OCI-LY7 (cell line): ENCODE results near the gene KIRREL1. TPM values are rescaled to one million over a fixed set of nuclear protein-coding genes. Genes with fewer than 3 reads are reported as not detected.

ENCODE experiments used
- BruUV-seq: library from RNA; stranded (reverse); fragments of 400-500 nt; replicated peaks from 2 replicates; lab custom pipeline; 2021; lab: Mats Ljungman, UMichigan
- CTCF ChIA-PET: fragments of 300-600 bp; sonication (Branson Sonifier 250); formaldehyde crosslinking; loops from one replicate; lab custom pipeline; 2022; ENCODE audit warnings: antibody characterized with exemption; ENCODE audit not compliant: unreplicated experiment; lab: Charles Lee
- POLR2A ChIA-PET: fragments of 300-600 bp; sonication (Branson Sonifier 250); formaldehyde crosslinking; loops from one replicate; lab custom pipeline; 2022; ENCODE audit warnings: antibody characterized with exemption; lab: Charles Lee
- DNase-seq: peaks from one replicate; pipeline ENCODE4 v3.0.0-alpha.2; 2015; ENCODE audit warnings: low spot score
- H2AFZ ChIP-seq: fragments of 200-600 bp; sonication (generic), shearing (Covaris generic); 2 replicates; pipeline ENCODE4 v1.6.1; 2014; ENCODE audit warnings: mild to moderate bottlenecking, antibody characterized with exemption, low read length, moderate library complexity
- H3K27ac ChIP-seq: fragments of 200-600 bp; sonication (generic); 2 replicates; pipeline ENCODE4 v1.5.1; 2014; ENCODE audit warnings: mixed run types, low read depth, mild to moderate bottlenecking, moderate library complexity, low read length, inconsistent platforms; ENCODE audit not compliant: poor library complexity, severe bottlenecking
- H3K36me3 ChIP-seq: fragments of 200-600 bp; sonication (generic); 2 replicates; pipeline ENCODE4 v1.6.1; 2014; ENCODE audit warnings: mild to moderate bottlenecking, antibody characterized with exemption, low read length, moderate library complexity, mixed read lengths; ENCODE audit not compliant: insufficient read depth
- H3K4me1 ChIP-seq: fragments of 200-600 bp; sonication (generic); 2 replicates; pipeline ENCODE4 v1.5.1; 2014; ENCODE audit warnings: mild to moderate bottlenecking, low read length; ENCODE audit not compliant: insufficient read depth, poor library complexity, severe bottlenecking
- H3K4me2 ChIP-seq: fragments of 200-600 bp; sonication (generic); 2 replicates; pipeline ENCODE4 v1.6.1; 2014; ENCODE audit warnings: mild to moderate bottlenecking, low read length
- H3K4me3 ChIP-seq: fragments of 200-600 bp; sonication (generic); 2 replicates; pipeline ENCODE4 v1.5.1; 2014; ENCODE audit warnings: mild to moderate bottlenecking, low read depth, low read length; ENCODE audit not compliant: poor library complexity, severe bottlenecking
- H3K79me2 ChIP-seq: fragments of 200-600 bp; sonication (generic); 2 replicates; pipeline ENCODE4 v1.6.1; 2016; ENCODE audit warnings: low read depth, mild to moderate bottlenecking, low read length, moderate library complexity, mixed read lengths; ENCODE audit not compliant: insufficient read depth
- H3K9me2 ChIP-seq: fragments of 200-600 bp; sonication (generic); 2 replicates; pipeline ENCODE4 v1.6.1; 2016; ENCODE audit warnings: mild to moderate bottlenecking, low read length, mixed read lengths; ENCODE audit not compliant: insufficient read depth
- H3K9me3 ChIP-seq: fragments of 200-600 bp; sonication (generic); 2 replicates; pipeline ENCODE4 v1.6.1; 2014; ENCODE audit warnings: mild to moderate bottlenecking, mixed run types, low read length, mixed read lengths
- H4K20me1 ChIP-seq: fragments of 200-600 bp; sonication (generic); 2 replicates; pipeline ENCODE4 v1.6.1; 2014; ENCODE audit warnings: mild to moderate bottlenecking, antibody characterized with exemption, low read length, moderate library complexity, mixed read lengths; ENCODE audit not compliant: insufficient read depth
- EZH2phosphoT487 ChIP-seq: fragments of 200-600 bp; sonication (generic); IDR thresholded peaks from 2 replicates; pipeline ENCODE4 v1.6.1; 2018; ENCODE audit warnings: low read depth, borderline replicate concordance, mild to moderate bottlenecking, mixed run types, antibody characterized with exemption, low read length, moderate library complexity, mixed read lengths
- intact Hi-C: fragments of 100-400 bp; cut with micrococcal nuclease; formaldehyde crosslinking; loops from one replicate; pipeline ENCODE4 v1.10.0; 2022; ENCODE audit not compliant: unreplicated experiment
- total RNA-seq, 2 experiments: library from RNA; depleted of rRNA in 1 of 2; stranded (reverse); fragments of >200 nt in 1 of 2; shearing (Covaris generic) in 1 of 2; gene quantifications; 2 replicates each; pipeline ENCODE4 v1.2.3, GENCODE V29; 2014 to 2022
- TF ChIP-seq, protein P1 (sequence below): fragments of 200-600 bp; sonication (generic); conservative IDR thresholded peaks from 2 replicates; pipeline ENCODE4 v1.5.1; 2014; ENCODE audit warnings: mild to moderate bottlenecking, antibody characterized with exemption, low read length, moderate library complexity, mixed read lengths

Gene KIRREL1
- total RNA-seq, 2 experiments from 2014 or later = not detected

DNA sequence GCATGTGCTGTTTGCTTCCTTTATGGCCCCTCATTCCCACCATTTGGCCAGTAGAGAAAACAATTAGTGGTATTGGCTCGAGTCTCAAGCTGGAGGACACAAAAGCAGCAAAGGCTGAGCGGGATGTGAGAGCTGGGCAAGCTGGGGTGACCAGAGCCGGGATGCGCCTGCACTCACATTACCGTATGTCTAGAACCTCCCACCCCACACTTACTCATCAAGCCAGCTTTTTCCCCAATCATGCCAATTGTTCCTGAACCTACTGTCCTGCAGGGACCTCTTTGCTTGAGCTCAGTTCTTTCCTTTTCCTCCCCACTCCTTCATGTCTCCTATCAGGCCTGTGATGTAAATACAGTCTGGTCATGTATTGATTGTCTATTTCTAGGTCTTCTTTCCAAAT lies 45.9 kb downstream of the KIRREL1 start:
- Histone ChIP-seq H3K4me1 (no peaks in the 10 kb centered on the region), H3K27ac (no peak overlapping the region), H3K9me2 (no peaks in the 10 kb centered on the region), H3K4me3 (no peak overlapping the region), H3K79me2 (no peaks in the 10 kb centered on the region), H3K36me3 (no peaks in the 10 kb centered on the region), H2AFZ (no peak overlapping the region), H3K4me2 (no peak overlapping the region), H4K20me1 (no peaks in the 10 kb centered on the region), H3K9me3 (no peaks in the 10 kb centered on the region)
- no TSS peak for BruUV-seq
- DNase-seq = no peak
- intact Hi-C loops = loop anchor here (5.0 to 10.0 kb wide), 2 partner anchors 47 to 65 kb away; partner anchors contain the start of gene KIRREL1
- POLR2A ChIA-PET = no interaction called here
- CTCF ChIA-PET = no interaction called here
- TF ChIP-seq, protein P1, sequence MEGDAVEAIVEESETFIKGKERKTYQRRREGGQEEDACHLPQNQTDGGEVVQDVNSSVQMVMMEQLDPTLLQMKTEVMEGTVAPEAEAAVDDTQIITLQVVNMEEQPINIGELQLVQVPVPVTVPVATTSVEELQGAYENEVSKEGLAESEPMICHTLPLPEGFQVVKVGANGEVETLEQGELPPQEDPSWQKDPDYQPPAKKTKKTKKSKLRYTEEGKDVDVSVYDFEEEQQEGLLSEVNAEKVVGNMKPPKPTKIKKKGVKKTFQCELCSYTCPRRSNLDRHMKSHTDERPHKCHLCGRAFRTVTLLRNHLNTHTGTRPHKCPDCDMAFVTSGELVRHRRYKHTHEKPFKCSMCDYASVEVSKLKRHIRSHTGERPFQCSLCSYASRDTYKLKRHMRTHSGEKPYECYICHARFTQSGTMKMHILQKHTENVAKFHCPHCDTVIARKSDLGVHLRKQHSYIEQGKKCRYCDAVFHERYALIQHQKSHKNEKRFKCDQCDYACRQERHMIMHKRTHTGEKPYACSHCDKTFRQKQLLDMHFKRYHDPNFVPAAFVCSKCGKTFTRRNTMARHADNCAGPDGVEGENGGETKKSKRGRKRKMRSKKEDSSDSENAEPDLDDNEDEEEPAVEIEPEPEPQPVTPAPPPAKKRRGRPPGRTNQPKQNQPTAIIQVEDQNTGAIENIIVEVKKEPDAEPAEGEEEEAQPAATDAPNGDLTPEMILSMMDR = no peak
- TF ChIP-seq EZH2phosphoT487 = no peak

DNA sequence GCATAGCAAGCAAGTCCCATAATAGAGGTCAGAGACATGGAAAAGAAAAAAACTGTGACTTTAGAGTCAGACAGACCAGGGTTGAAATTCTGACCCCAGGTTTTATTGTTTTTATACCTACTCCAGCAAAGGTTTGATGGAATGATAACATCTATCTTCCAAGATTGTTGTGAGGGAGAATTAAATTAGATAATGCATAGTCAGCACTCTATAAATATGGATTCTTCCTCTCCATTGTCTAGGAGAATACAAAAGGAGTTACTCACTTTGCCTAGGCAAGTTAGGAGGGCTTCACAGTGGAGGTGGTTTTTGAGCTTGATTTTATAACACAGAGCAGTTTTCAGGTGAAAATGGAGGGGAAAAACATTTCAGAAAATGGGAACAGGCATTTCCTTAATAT lies 46.9 kb downstream of the KIRREL1 start:
- CTCF ChIA-PET = no interaction called here
- H3K9me3 ChIP-seq = no peaks in the 10 kb centered on the region

DNA sequence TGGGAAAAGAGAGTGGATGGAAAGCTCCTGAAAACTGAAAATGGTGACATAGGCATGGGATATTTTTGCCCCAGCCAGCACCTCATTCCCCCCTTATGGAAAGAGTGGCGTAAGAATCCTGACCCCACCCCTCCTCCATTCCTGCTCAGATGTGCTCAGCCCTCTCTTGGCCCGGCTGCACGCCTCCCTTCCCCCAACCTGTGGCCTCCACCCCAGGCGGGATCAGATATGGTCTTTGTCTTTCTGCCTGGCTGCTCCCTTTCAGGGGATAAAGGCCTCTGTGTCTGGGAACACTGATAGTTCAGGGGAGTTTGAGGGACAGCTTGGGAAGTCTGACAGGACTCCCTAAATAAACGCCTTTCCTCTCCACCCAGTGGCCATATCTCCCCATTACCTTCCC lies 49.8 kb downstream of the KIRREL1 start:
- H3K4me2 ChIP-seq = no peak overlapping the region
- intact Hi-C loops = no loop called here
- no peak overlapping the region for H2AFZ ChIP-seq
- no peaks in the 10 kb centered on the region for H4K20me1 ChIP-seq
- H3K4me1 ChIP-seq = no peaks in the 10 kb centered on the region
- no peaks in the 10 kb centered on the region for H3K9me3 ChIP-seq
- ChIA-PET POLR2A (no interaction called here), CTCF (no interaction called here)
- H3K79me2 ChIP-seq = no peaks in the 10 kb centered on the region
- no peak overlapping the region for H3K4me3 ChIP-seq
- H3K36me3 ChIP-seq = no peaks in the 10 kb centered on the region
- TF ChIP-seq, protein P1 = no peak
- TF ChIP-seq EZH2phosphoT487 = no peak
- BruUV-seq = no TSS peak
- no peak for DNase-seq
- no peak overlapping the region for H3K27ac ChIP-seq
- no peaks in the 10 kb centered on the region for H3K9me2 ChIP-seq

More for the DNA sequence above, 46.9 kb downstream of the KIRREL1 start:
- Histone ChIP-seq H3K4me3 (no peak overlapping the region), H3K4me2 (no peak overlapping the region), H3K36me3 (no peaks in the 10 kb centered on the region), H3K4me1 (no peaks in the 10 kb centered on the region), H3K9me2 (no peaks in the 10 kb centered on the region), H3K79me2 (no peaks in the 10 kb centered on the region), H4K20me1 (no peaks in the 10 kb centered on the region), H3K27ac (no peak overlapping the region), H2AFZ (no peak overlapping the region)
- BruUV-seq = no TSS peak
- TF ChIP-seq EZH2phosphoT487 = no peak
- TF ChIP-seq, protein P1 = no peak
- no peak for DNase-seq
- intact Hi-C loops = no loop called here
- POLR2A ChIA-PET = interaction anchor here (0.7 kb wide), 1 partner anchor 459 kb away, joined by 3 read pairs; no protein-coding TSS in a partner anchor
